ENCODE results near the gene RUVBL1. TPM values are rescaled to one million over a fixed set of nuclear protein-coding genes. Genes with fewer than 3 reads are reported as not detected.

Gene RUVBL1
- total RNA-seq, 1 donor from 2014 or later, result 82.7 TPM

DNA sequence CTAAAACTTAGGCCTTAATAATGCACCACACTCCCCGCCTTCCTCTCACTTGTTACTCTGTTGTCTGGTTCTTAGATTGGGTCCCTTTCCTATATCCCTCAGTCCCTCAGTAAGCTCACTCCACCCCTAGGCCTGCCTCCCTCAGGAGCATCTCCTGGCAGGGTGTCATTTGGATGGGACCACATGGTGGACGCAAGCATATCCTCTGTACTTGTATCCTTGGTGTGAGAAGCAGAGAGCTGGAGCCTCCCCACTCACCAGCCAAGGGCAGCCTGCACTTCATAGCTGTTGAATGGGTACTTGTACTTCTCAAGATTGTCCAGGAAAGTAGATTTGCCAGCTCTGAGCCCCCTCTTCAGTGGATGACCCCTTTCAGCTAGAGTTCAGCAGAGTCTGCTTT is 59.7 kb downstream of the RUVBL1 start:
- DNase-seq (ENCODE audit: low read depth), result no peak
- TF ChIP-seq, protein P1, sequence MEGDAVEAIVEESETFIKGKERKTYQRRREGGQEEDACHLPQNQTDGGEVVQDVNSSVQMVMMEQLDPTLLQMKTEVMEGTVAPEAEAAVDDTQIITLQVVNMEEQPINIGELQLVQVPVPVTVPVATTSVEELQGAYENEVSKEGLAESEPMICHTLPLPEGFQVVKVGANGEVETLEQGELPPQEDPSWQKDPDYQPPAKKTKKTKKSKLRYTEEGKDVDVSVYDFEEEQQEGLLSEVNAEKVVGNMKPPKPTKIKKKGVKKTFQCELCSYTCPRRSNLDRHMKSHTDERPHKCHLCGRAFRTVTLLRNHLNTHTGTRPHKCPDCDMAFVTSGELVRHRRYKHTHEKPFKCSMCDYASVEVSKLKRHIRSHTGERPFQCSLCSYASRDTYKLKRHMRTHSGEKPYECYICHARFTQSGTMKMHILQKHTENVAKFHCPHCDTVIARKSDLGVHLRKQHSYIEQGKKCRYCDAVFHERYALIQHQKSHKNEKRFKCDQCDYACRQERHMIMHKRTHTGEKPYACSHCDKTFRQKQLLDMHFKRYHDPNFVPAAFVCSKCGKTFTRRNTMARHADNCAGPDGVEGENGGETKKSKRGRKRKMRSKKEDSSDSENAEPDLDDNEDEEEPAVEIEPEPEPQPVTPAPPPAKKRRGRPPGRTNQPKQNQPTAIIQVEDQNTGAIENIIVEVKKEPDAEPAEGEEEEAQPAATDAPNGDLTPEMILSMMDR (conservative IDR thresholded peaks at IDR 0.05; ENCODE audit: low read depth, low read length), result no peak
- H3K4me3 ChIP-seq (ENCODE audit: low read depth, low read length), result no peak overlapping the region

DNA sequence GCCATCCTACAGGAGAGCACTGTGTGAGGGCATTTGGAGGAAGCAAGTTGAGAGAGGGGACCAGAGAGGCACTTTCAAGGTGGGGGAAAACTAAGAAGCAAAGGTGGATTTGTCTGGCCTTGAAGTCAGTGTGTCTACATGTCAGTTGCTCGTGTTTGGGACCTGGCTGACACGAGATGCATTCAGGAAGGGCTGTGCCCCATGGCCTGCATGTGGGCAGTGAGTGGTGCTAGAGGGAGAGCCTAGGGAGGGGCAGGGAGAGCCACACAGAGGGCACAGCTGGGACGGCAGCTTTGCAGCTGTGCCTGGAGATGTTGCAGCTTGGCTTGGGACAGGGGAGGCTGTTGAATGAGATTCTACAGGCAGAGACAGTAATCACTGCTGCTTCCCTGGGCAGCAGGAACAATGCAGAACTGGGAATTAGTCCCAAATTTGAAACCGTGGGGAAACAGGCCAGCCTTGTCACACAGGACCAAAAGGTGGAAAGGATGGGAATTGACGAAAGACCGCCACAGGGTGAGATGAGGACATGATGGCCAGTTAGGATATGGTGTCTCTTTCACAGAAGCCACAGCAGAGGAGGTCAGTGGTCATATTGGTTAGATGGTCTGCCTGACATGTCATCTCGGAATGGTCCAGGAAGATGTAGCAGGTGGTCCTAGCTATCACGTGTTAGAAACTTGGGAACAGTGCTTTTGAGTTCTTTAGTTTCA is 61.4 kb downstream of the RUVBL1 start:
- TF ChIP-seq, protein P1 (conservative IDR thresholded peaks at IDR 0.05; ENCODE audit: low read depth, low read length), result no peak
- no peak overlapping the region for H3K4me3 ChIP-seq (ENCODE audit: low read depth, low read length)
- no peak for DNase-seq (ENCODE audit: low read depth)

DNA sequence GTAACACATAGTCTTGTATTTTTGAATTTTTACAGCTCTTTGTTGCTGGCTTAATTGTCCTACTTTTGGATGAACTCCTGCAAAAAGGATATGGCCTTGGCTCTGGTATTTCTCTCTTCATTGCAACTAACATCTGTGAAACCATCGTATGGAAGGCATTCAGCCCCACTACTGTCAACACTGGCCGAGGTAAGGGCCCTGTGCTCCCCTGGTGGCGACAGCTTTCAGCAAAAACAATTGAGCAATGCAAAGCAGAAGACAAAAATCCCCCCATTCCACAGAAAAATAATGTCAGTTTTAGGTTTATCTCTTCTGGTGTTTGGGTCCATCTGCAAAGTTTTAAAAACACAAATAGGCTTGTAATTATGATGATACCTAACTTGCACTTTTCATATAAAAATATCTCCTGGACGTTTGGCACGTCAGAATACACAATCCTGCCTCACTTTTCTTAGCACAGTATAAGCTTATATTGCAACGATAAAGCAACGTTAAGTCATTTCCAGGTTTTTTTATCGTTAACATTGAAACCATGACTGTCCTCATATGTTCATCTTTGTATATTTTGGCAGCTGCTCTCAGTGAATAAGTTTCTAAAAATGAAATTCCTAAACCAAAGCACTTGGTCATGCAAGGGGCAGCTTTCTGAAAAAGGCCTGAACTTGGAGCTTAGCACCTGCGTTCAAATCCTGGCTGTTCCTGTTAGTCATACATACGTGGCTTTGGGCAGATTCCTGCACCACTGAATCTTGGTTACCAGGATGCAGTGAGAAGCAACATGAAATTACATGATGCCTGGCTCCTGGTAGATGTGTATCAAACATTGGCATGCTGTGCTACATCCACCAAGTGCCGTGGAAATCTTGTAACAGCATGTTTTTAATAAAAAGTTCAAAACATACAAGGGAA is 62.9 kb downstream of the RUVBL1 start:
- H3K4me3 ChIP-seq (ENCODE audit: low read depth, low read length), result no peak overlapping the region
- TF ChIP-seq, protein P1 (conservative IDR thresholded peaks at IDR 0.05; ENCODE audit: low read depth, low read length), result no peak
- no peak for DNase-seq (ENCODE audit: low read depth)

DNA sequence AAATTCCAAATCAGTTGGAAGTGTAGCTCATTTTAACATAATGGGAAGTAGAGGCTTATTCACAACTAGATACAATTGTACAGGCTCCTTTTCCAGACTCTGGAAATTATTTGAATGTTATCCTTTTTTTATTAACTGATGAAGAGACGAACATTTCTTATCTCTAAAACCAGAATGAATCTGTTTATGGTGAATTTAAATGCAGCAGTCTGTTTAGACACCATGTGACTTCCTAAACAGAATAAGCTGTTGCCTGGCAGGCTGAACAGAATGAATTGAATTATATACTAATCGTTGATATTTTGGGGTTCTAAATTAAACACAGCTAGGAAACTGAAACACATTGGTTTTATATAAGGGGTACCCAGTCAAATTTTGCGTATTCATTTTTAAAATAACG is 67.4 kb downstream of the RUVBL1 start:
- TF ChIP-seq, protein P1 (conservative IDR thresholded peaks at IDR 0.05; ENCODE audit: low read depth, low read length), result no peak
- no peak for DNase-seq (ENCODE audit: low read depth)
- no peak overlapping the region for H3K4me3 ChIP-seq (ENCODE audit: low read depth, low read length)

DNA sequence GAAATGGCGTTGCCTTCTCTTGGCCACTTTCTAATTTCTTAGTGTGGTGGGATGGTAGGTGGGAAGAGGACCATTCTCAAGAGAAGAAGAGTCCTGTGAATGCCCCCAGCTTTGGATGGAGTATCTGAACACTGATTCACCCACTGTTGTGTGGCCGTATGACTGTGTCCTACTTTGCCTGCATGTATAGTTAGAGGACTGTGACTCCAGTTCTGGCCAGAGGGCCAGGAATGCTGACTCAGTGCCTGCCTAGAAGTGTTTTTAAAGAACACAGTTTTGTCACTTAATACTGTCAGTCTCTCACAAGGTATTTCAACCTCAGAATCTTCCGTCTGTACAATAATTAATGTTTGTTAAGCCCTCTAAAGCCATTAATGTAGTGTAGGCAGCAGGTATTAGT is 69.2 kb downstream of the RUVBL1 start:
- TF ChIP-seq, protein P1 (conservative IDR thresholded peaks at IDR 0.05; ENCODE audit: low read depth, low read length), result no peak
- no peak for DNase-seq (ENCODE audit: low read depth)
- peak overlapping the region; percentile 67 for H3K4me3 ChIP-seq (ENCODE audit: low read depth, low read length)

DNA sequence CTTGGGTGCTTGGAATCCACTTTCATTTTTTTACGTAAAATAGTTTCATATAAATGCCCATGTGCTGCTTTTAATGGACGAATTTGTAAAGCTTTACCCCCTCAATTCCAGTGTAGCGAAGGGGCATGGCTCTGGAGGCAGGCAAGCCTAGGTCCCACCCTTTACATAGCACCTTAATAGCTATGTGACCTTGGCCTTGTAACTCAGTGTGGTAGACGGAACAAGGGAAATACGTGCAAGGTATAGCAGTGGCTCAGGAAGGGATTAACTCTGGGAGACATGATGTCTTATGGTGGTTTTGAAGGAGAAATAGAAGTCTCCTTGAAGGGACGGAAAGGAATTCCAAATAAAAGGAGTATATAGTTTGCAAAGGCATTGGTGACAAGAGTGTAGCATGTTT is 70.0 kb downstream of the RUVBL1 start:
- H3K4me3 ChIP-seq (ENCODE audit: low read depth, low read length), result peak overlapping the region; percentile 67
- DNase-seq (ENCODE audit: low read depth), result no peak
- TF ChIP-seq, protein P1 (conservative IDR thresholded peaks at IDR 0.05; ENCODE audit: low read depth, low read length), result no peak
